ENCODE results near the gene SYNRG. TPM values are rescaled to one million over a fixed set of nuclear protein-coding genes. Genes with fewer than 3 reads are reported as not detected.

SYNRG gene
- polyA plus RNA-seq, 1 donor (not counting 4 experiments of a cell fraction or from before 2014, with no cell fraction given) = 9.2 TPM

DNA sequence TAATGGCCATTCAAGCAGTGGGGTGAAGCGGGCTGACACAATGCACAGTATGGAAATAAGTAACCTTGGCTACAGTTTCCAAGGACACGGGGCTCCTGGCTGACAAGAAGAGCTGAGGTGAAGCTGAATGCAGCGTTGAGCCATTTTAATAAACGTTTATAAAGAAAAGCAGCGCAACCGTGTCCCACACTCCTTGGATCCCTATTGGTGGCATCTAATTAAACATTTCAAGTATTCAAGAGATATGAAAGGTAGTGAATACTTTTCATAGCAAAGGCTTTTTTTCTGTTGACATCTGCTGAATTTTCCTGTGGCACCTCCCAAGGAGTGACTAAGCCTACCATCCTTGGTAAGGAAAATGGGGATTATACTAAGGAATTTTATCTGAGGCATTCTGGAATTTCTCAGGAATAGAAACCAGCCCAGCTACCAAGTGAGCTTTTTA, 93.1 kb downstream of the SYNRG start:
- Histone ChIP-seq H4K20me1 (ENCODE audit: control insufficient read depth, extremely low read depth, insufficient read depth, low read length) (peaks cover 12% of the 10 kb centered on the region), H3K9me3 (ENCODE audit: control insufficient read depth, low read depth, low read length) (no peaks in the 10 kb centered on the region), H2AFZ (ENCODE audit: control insufficient read depth, low read length) (no peak overlapping the region), H3K79me2 (ENCODE audit: control insufficient read depth, insufficient read depth, low read length) (peaks cover 21% of the 10 kb centered on the region), H3K36me3 (ENCODE audit: control insufficient read depth in 2 of 2, extremely low read depth in 1 of 2, insufficient read depth in 2 of 2, low read length in 2 of 2) (peaks cover 19 to 31% of the 10 kb centered on the region in 2 experiments), H3K4me3 (ENCODE audit: control insufficient read depth in 2 of 3, extremely low read depth in 1 of 3, insufficient read depth in 2 of 3, low read depth in 1 of 3, low read length in 3 of 3) (no peak overlapping the region), H3K9me1 (ENCODE audit: control insufficient read depth, extremely low read depth, insufficient read depth, low read length) (no peaks in the 10 kb centered on the region), H3K27ac (ENCODE audit: control insufficient read depth, insufficient read depth, low read length) (no peak overlapping the region), H3K4me1 (ENCODE audit: control insufficient read depth, extremely low read depth, insufficient read depth, low read length) (peaks cover 5% of the 10 kb centered on the region), H3K27me3 (ENCODE audit: control insufficient read depth, extremely low read depth, insufficient read depth, low read length) (no peaks in the 10 kb centered on the region), H3K9ac (ENCODE audit: control insufficient read depth, extremely low read depth, insufficient read depth, low read length) (no peak overlapping the region), H3K4me2 (ENCODE audit: control insufficient read depth, extremely low read depth, insufficient read depth, low read depth, low read length) (no peak overlapping the region)
- dilution Hi-C loops (cut with MboI; ENCODE audit: extremely low pct_ligation_motif_present, low sequenced_read_pairs) = no loop called here
- TF ChIP-seq EZH2 (IDR thresholded peaks at IDR 0.05; ENCODE audit: low read length) (no peak), CTCF (optimal IDR thresholded peaks at IDR 0.05 in 1 of 3, IDR thresholded peaks at IDR 0.05 in 1 of 3, conservative IDR thresholded peaks at IDR 0.05 in 1 of 3; ENCODE audit: extremely low read depth in 1 of 3, insufficient read depth in 2 of 3, low read length in 3 of 3) (no peak)
- DNase-seq (ENCODE audit: low read depth, low spot score) (no peak), FAIRE-seq (no peak)

GRCh38 chr17:37513711-37514110, 95.5 kb downstream of the SYNRG start:
- no peak for FAIRE-seq
- H3K27me3 ChIP-seq (ENCODE audit: control insufficient read depth, extremely low read depth, insufficient read depth, low read length) = no peaks in the 10 kb centered on the region
- no peaks in the 10 kb centered on the region for H3K9me1 ChIP-seq (ENCODE audit: control insufficient read depth, extremely low read depth, insufficient read depth, low read length)
- H3K9me3 ChIP-seq (ENCODE audit: control insufficient read depth, low read depth, low read length) = no peaks in the 10 kb centered on the region
- DNase-seq (ENCODE audit: low read depth, low spot score) = no peak
- H3K79me2 ChIP-seq (ENCODE audit: control insufficient read depth, insufficient read depth, low read length) = peaks cover 43% of the 10 kb centered on the region
- H3K4me2 ChIP-seq (ENCODE audit: control insufficient read depth, extremely low read depth, insufficient read depth, low read depth, low read length) = no peak overlapping the region
- peaks cover 5% of the 10 kb centered on the region for H3K4me1 ChIP-seq (ENCODE audit: control insufficient read depth, extremely low read depth, insufficient read depth, low read length)
- TF ChIP-seq EZH2 (IDR thresholded peaks at IDR 0.05; ENCODE audit: low read length) = no peak
- TF ChIP-seq CTCF (optimal IDR thresholded peaks at IDR 0.05 in 1 of 3, IDR thresholded peaks at IDR 0.05 in 1 of 3, conservative IDR thresholded peaks at IDR 0.05 in 1 of 3; ENCODE audit: extremely low read depth in 1 of 3, insufficient read depth in 2 of 3, low read length in 3 of 3) = no peak
- no peak overlapping the region for H3K9ac ChIP-seq (ENCODE audit: control insufficient read depth, extremely low read depth, insufficient read depth, low read length)
- H3K4me3 ChIP-seq (ENCODE audit: control insufficient read depth in 2 of 3, extremely low read depth in 1 of 3, insufficient read depth in 2 of 3, low read depth in 1 of 3, low read length in 3 of 3) = no peak overlapping the region
- H4K20me1 ChIP-seq (ENCODE audit: control insufficient read depth, extremely low read depth, insufficient read depth, low read length) = peaks cover 18% of the 10 kb centered on the region
- peaks cover 25 to 40% of the 10 kb centered on the region in 2 experiments for H3K36me3 ChIP-seq (ENCODE audit: control insufficient read depth in 2 of 2, extremely low read depth in 1 of 2, insufficient read depth in 2 of 2, low read length in 2 of 2)
- H3K27ac ChIP-seq (ENCODE audit: control insufficient read depth, insufficient read depth, low read length) = no peak overlapping the region
- dilution Hi-C loops (cut with MboI; ENCODE audit: extremely low pct_ligation_motif_present, low sequenced_read_pairs) = no loop called here
- no peak overlapping the region for H2AFZ ChIP-seq (ENCODE audit: control insufficient read depth, low read length)
